GM23338 (cell line): ENCODE measurements around the gene TINAG. TPM values are rescaled to one million over a fixed set of nuclear protein-coding genes. Genes with fewer than 3 reads are reported as not detected.

Experiments used
- ATAC-seq: fragments of 200-7000 bp; cut with Tn5 transposase; 3 replicates; pipeline ENCODE4 v1.9.1; 2020
- DNase-seq: peaks from one replicate; pipeline ENCODE4 v3.0.0-alpha.2; 2015; ENCODE audit warnings: low spot score
- H2AFZ ChIP-seq: fragments of 200-600 bp; sonication (generic); 2 replicates; pipeline ENCODE4 v1.8.0; 2016; ENCODE audit warnings: antibody characterized with exemption, mild to moderate bottlenecking, moderate library complexity
- H3F3A ChIP-seq: fragments of 200-600 bp; sonication (generic); replicated peaks from 2 replicates; pipeline ENCODE4 v1.8.0; 2017; ENCODE audit warnings: antibody characterized with exemption, mixed run types, low read depth
- H3K27ac ChIP-seq: fragments of 200-600 bp; sonication (generic); 2 replicates; pipeline ENCODE4 v1.6.1; 2016; ENCODE audit warnings: low read depth
- H3K27me3 ChIP-seq: fragments of 200-600 bp; sonication (generic); 2 replicates; pipeline ENCODE4 v1.8.0; 2016; ENCODE audit warnings: mild to moderate bottlenecking, mixed run types, moderate library complexity; ENCODE audit not compliant: insufficient read depth
- H3K36me3 ChIP-seq: fragments of 200-600 bp; sonication (generic); 2 replicates; pipeline ENCODE4 v1.8.0; 2016; ENCODE audit warnings: mild to moderate bottlenecking; ENCODE audit not compliant: insufficient read depth
- H3K4me1 ChIP-seq: fragments of 200-600 bp; sonication (generic); 2 replicates; pipeline ENCODE4 v1.8.0; 2016; ENCODE audit warnings: mild to moderate bottlenecking, moderate library complexity; ENCODE audit not compliant: insufficient read depth
- H3K4me2 ChIP-seq: fragments of 200-600 bp; sonication (generic); 2 replicates; pipeline ENCODE4 v1.7.1; 2017; ENCODE audit warnings: mixed run types
- H3K4me3 ChIP-seq: fragments of 200-600 bp; sonication (generic); 2 replicates; pipeline ENCODE4 v1.6.1; 2016; ENCODE audit warnings: mixed run types
- H3K79me2 ChIP-seq: fragments of 200-600 bp; sonication (generic); replicated peaks from 2 replicates; pipeline ENCODE4 v1.8.0; 2017; ENCODE audit warnings: mild to moderate bottlenecking; ENCODE audit not compliant: insufficient read depth
- H3K9me2 ChIP-seq: fragments of 200-600 bp; sonication (generic); 2 replicates; pipeline ENCODE4 v1.8.0; 2017; ENCODE audit not compliant: insufficient read depth
- H4K20me1 ChIP-seq: fragments of 200-600 bp; sonication (generic); replicated peaks from 2 replicates; pipeline ENCODE4 v1.8.0; 2017; ENCODE audit warnings: mild to moderate bottlenecking; ENCODE audit not compliant: insufficient read depth
- H3K27ac Mint-ChIP-seq: 2 replicates; pipeline ENCODE4 v1.8.0; 2020; ENCODE audit warnings: inconsistent platforms, mild to moderate bottlenecking, moderate library complexity, mixed read lengths
- H3K27me3 Mint-ChIP-seq: 3 replicates; pipeline ENCODE4 v1.8.0; 2022; ENCODE audit warnings: low read depth, mild to moderate bottlenecking, moderate library complexity, mixed read lengths, inconsistent platforms; ENCODE audit not compliant: insufficient read depth, poor library complexity
- H3K36me3 Mint-ChIP-seq: 3 replicates; pipeline ENCODE4 v1.8.0; 2021; ENCODE audit warnings: low read depth, mild to moderate bottlenecking, inconsistent platforms, moderate library complexity, mixed read lengths
- H3K4me1 Mint-ChIP-seq: 3 replicates; pipeline ENCODE4 v1.8.0; 2020; ENCODE audit warnings: mild to moderate bottlenecking, inconsistent platforms, mixed read lengths
- H3K4me3 Mint-ChIP-seq: 3 replicates; pipeline ENCODE4 v1.8.0; 2021; ENCODE audit warnings: moderate library complexity, mild to moderate bottlenecking, inconsistent platforms, mixed read lengths
- H3K9me3 Mint-ChIP-seq: 3 replicates; pipeline ENCODE4 v1.8.0; 2020; ENCODE audit warnings: moderate library complexity, mild to moderate bottlenecking, inconsistent platforms, mixed read lengths
- CREB1 ChIP-seq: fragments of 250-450 bp; sonication (Bioruptor Pico); IDR thresholded peaks from 2 replicates; pipeline ENCODE4 v1.5.0; 2020; ENCODE audit warnings: low read depth, mild to moderate bottlenecking, moderate library complexity
- CTCF ChIP-seq, 2 experiments: fragments of 200-600 bp in 1 of 2; sonication (generic) in 1 of 2; conservative IDR thresholded peaks; 2 replicates each; pipeline versions ENCODE4 v1.5.1 to v1.6.1; 2016 to 2017; ENCODE audit warnings: antibody characterized with exemption in 2 of 2, low read depth in 2 of 2, mild to moderate bottlenecking in 2 of 2, moderate library complexity in 1 of 2
- ETS1 ChIP-seq: IDR thresholded peaks from 2 replicates; pipeline ENCODE4 v1.6.1; 2016; ENCODE audit warnings: antibody characterized with exemption
- EZH2 ChIP-seq: fragments of 200-600 bp; sonication (generic); IDR thresholded peaks from one replicate; pipeline ENCODE4 v1.8.0; 2017; ENCODE audit warnings: antibody characterized with exemption, mild to moderate bottlenecking, low read depth; ENCODE audit not compliant: unreplicated experiment
- EZH2phosphoT487 ChIP-seq: fragments of 200-600 bp; sonication (generic); IDR thresholded peaks from one replicate; pipeline ENCODE4 v1.8.1; 2018; ENCODE audit warnings: antibody characterized with exemption; ENCODE audit not compliant: unreplicated experiment
- JUNB ChIP-seq: IDR thresholded peaks from one replicate; pipeline ENCODE4 v1.6.1; 2016; ENCODE audit warnings: antibody characterized with exemption; ENCODE audit not compliant: unreplicated experiment
- NANOG ChIP-seq: IDR thresholded peaks from 2 replicates; pipeline ENCODE4 v1.6.1; 2016; ENCODE audit warnings: antibody characterized with exemption, borderline replicate concordance
- POLR2AphosphoS5 ChIP-seq: IDR thresholded peaks from 2 replicates; pipeline ENCODE4 v1.6.1; 2016; ENCODE audit warnings: antibody characterized with exemption, low read depth
- REST ChIP-seq: IDR thresholded peaks from one replicate; pipeline ENCODE4 v1.6.1; 2018; ENCODE audit warnings: antibody characterized with exemption; ENCODE audit not compliant: unreplicated experiment
- STAT1 ChIP-seq: IDR thresholded peaks from one replicate; pipeline ENCODE4 v1.6.1; 2016; ENCODE audit warnings: antibody characterized with exemption; ENCODE audit not compliant: unreplicated experiment
- ZNF114 ChIP-seq: fragments of 250-450 bp; sonication (Bioruptor Pico); IDR thresholded peaks from 2 replicates; pipeline ENCODE4 v1.5.0; 2020; ENCODE audit warnings: mild to moderate bottlenecking, moderate library complexity
- ZNF331 ChIP-seq: fragments of 250-450 bp; sonication (Bioruptor Pico); IDR thresholded peaks from 2 replicates; pipeline ENCODE4 v1.5.0; 2020; ENCODE audit warnings: low read depth, mild to moderate bottlenecking, moderate library complexity
- ZNF462 ChIP-seq: fragments of 250-450 bp; sonication (Bioruptor Pico); IDR thresholded peaks from 2 replicates; pipeline ENCODE4 v1.5.0; 2020; ENCODE audit warnings: mild to moderate bottlenecking, moderate library complexity
- polyA plus RNA-seq: library from polyadenylated mRNA; unstranded; fragments of >200 nt; fragmentation: Nextera tagmentation; extraction: Ambion mirVana; gene quantifications from 2 replicates; pipeline ENCODE4 v1.2.1, GENCODE V29; 2016
- total RNA-seq: library from RNA; depleted of rRNA; stranded (reverse); fragments of >200 nt; shearing (Covaris generic); gene quantifications from 2 replicates; pipeline ENCODE4 v1.2.3, GENCODE V29; 2014

The TINAG gene
- total and polyA plus RNA-seq, 2 experiments from 2014 or later = not detected

GRCh38 chr6:54307439-54307910 is 766 bp upstream of the TINAG start:
- Mint-ChIP-seq H3K4me3 (no peak overlapping the region), H3K36me3 (no peaks in the 10 kb centered on the region), H3K9me3 (no peaks in the 10 kb centered on the region), H3K27me3 (peaks cover 2% of the 10 kb centered on the region), H3K4me1 (peaks cover 8% of the 10 kb centered on the region; the same call in 2 of the 3 replicates), H3K27ac (peak overlapping the region; percentile 27; the same call in 1 of the 2 replicates)
- TF ChIP-seq EZH2 = no peak
- TF ChIP-seq ZNF114 = no peak
- TF ChIP-seq NANOG = no peak
- no peak for TF ChIP-seq ETS1
- no peak for TF ChIP-seq POLR2AphosphoS5
- no peak for TF ChIP-seq EZH2phosphoT487
- no peak for TF ChIP-seq STAT1
- no peak for TF ChIP-seq JUNB
- no peak for TF ChIP-seq CREB1 (CRISPR knock-in tag)
- no peak for TF ChIP-seq ZNF462
- TF ChIP-seq CTCF (conservative IDR thresholded peaks at IDR 0.05; ENCODE audit: low read depth in 2 of 2) = no peak
- no peak for TF ChIP-seq REST
- TF ChIP-seq ZNF331 (CRISPR knock-in tag) = no peak
- no peak overlapping the region for H3K4me3 ChIP-seq
- peaks cover 6% of the 10 kb centered on the region; the same call in 1 of the 2 replicates for H3K4me1 ChIP-seq
- H3F3A ChIP-seq = no peaks in the 10 kb centered on the region
- H3K27ac ChIP-seq = no peak overlapping the region
- H3K79me2 ChIP-seq = no peaks in the 10 kb centered on the region
- H4K20me1 ChIP-seq = no peaks in the 10 kb centered on the region
- H3K27me3 ChIP-seq = no peaks in the 10 kb centered on the region
- H3K36me3 ChIP-seq = no peaks in the 10 kb centered on the region
- H3K4me2 ChIP-seq = no peak overlapping the region
- H2AFZ ChIP-seq = no peak overlapping the region
- ATAC-seq = no peak
- peaks cover 18% of the 10 kb centered on the region for H3K9me2 ChIP-seq
- DNase-seq = no peak
